Bronchial epithelial cell (primary cell): ENCODE measurements around the gene AGFG1. TPM values are rescaled to one million over a fixed set of nuclear protein-coding genes. Genes with fewer than 3 reads are reported as not detected.

ENCODE experiments used
- DNase-seq: peaks from one replicate; pipeline ENCODE4 v3.0.0-alpha.2; 2010; ENCODE audit warnings: low read depth
- FAIRE-seq: peaks from 2 replicates; lab custom pipeline; 2011; peaks lifted over from hg19 to GRCh38; lab: Jason Lieb, UNC
- H3K27me3 ChIP-seq: 2 replicates; pipeline ENCODE4 v1.5.1; 2011; ENCODE audit warnings: low read length; ENCODE audit not compliant: control insufficient read depth, insufficient read depth
- H3K36me3 ChIP-seq: 2 replicates; pipeline ENCODE4 v1.5.1; 2011; ENCODE audit warnings: low read length; ENCODE audit not compliant: control insufficient read depth, insufficient read depth
- H3K4me3 ChIP-seq: 2 replicates; pipeline ENCODE4 v1.5.1; 2011; ENCODE audit warnings: mild to moderate bottlenecking, low read depth, low read length, control low read depth
- total RNA-seq: library from RNA; depleted of rRNA; stranded (reverse); fragments of >200 nt; gene quantifications from 2 replicates; pipeline ENCODE4 v1.2.1, GENCODE V29; 2014
- TF ChIP-seq, protein P1 (sequence below): IDR thresholded peaks from 2 replicates; pipeline ENCODE4 v1.5.1; 2011; ENCODE audit warnings: mild to moderate bottlenecking, moderate library complexity, low read length, control low read depth, inconsistent platforms; ENCODE audit not compliant: insufficient read depth, severe bottlenecking

Gene AGFG1
- total RNA-seq, 1 donor from 2014 or later = 54.8 TPM

DNA sequence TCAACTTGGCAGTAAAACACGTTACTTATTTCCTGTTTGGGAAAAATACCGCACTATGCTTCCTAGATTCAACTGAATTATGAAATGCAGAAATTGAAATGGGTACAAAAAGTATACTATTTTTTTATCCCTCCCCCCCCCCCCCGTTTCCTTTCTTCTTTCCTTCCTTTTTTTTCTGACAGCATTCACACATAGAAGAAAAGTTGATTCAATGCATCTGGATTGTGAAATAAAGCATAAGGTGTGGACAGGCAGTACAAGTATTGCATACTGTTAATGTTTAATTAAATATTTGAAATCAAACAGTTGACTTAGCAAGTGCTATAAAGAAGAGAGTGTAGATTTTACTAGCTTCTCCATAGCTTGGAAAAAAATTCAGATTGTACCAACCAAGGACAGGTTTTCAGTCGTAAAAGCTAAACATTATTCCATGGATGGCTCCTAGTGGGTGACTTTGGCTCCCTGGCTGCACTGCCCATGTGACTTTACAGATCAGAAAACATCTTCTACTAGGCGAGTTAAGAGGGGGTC is 21.6 kb upstream of the AGFG1 start:
- FAIRE-seq = no peak
- no peaks in the 10 kb centered on the region for H3K27me3 ChIP-seq
- DNase-seq = no peak
- H3K36me3 ChIP-seq = no peaks in the 10 kb centered on the region
- TF ChIP-seq, protein P1, sequence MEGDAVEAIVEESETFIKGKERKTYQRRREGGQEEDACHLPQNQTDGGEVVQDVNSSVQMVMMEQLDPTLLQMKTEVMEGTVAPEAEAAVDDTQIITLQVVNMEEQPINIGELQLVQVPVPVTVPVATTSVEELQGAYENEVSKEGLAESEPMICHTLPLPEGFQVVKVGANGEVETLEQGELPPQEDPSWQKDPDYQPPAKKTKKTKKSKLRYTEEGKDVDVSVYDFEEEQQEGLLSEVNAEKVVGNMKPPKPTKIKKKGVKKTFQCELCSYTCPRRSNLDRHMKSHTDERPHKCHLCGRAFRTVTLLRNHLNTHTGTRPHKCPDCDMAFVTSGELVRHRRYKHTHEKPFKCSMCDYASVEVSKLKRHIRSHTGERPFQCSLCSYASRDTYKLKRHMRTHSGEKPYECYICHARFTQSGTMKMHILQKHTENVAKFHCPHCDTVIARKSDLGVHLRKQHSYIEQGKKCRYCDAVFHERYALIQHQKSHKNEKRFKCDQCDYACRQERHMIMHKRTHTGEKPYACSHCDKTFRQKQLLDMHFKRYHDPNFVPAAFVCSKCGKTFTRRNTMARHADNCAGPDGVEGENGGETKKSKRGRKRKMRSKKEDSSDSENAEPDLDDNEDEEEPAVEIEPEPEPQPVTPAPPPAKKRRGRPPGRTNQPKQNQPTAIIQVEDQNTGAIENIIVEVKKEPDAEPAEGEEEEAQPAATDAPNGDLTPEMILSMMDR = no peak
- no peak overlapping the region for H3K4me3 ChIP-seq

DNA sequence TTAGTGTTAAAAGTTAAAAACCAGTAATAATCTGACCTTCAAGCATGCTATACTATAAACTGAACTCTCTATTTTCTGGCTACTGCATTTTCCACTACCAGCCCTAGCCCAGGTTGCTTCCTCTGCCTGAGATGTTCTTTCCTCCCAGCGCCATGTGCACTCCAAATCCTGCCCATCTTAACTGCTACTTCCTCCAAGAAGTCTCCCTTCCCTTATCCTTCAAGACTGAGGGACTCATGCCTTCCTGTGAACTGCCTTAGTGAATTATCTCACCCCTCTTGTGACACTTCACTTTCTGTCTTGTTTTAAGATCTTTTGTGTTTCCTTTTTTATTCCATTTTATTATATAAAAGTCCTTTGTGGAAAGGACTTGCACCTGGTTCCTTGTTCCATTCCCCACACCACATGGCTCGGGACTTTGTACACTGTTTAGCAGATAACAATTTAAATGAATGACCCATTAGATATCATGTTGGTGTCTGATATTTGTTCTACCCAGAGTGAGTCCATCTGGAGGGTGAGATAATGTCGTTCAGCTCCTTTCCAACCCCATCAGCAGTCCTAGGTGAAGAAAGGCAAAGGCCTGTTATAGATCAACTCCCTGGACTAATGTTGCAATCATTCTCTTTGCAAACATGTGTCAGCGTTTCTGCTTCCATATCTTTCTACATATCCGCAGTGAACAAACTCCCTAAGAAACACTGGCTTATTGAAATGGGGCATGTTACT is 20.9 kb upstream of the AGFG1 start:
- H3K27me3 ChIP-seq = no peaks in the 10 kb centered on the region
- H3K4me3 ChIP-seq = no peak overlapping the region
- FAIRE-seq (no peak), DNase-seq (no peak)
- H3K36me3 ChIP-seq = no peaks in the 10 kb centered on the region
- TF ChIP-seq, protein P1 = no peak

DNA sequence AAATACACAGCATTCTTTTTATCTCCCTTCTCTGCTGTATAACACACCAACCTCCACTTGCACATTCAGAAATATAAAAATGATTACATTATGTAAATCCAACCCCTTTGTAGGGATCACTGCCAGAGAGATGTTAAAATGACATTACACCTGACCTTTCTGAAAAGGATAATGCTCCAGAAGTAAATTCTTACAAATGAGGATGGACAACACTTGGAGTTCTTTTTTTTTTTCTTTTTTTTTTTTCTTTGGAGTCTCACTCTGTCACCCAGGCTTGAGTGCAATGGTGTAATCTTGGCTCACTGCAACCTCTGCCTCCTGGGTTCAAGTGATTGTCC is 20.3 kb upstream of the AGFG1 start:
- FAIRE-seq (no peak), DNase-seq (no peak)
- TF ChIP-seq, protein P1 = no peak
- Histone ChIP-seq H3K27me3 (no peaks in the 10 kb centered on the region), H3K4me3 (no peak overlapping the region), H3K36me3 (no peaks in the 10 kb centered on the region)

DNA sequence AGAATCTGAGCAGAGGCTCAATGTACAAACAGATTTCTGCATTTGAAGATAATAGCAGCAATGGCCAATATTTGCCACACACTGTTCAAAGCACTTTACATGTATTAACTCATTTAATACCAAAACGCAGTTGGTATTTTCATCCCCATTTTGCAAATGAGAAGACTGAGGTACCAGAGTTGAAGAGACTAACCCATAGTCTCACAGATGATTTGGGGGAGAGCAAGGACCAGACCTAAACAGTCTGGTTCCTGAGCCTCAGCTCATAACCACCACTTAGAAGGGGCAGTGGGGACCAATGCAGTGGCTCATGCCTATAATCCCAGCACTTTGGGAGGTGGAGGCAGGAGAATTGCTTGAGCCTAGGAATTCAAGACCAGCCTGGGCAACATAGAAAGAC is 18.1 kb upstream of the AGFG1 start:
- DNase-seq = no peak
- TF ChIP-seq, protein P1 = no peak
- Histone ChIP-seq H3K36me3 (no peaks in the 10 kb centered on the region), H3K27me3 (no peaks in the 10 kb centered on the region), H3K4me3 (no peak overlapping the region)
- no peak for FAIRE-seq

DNA sequence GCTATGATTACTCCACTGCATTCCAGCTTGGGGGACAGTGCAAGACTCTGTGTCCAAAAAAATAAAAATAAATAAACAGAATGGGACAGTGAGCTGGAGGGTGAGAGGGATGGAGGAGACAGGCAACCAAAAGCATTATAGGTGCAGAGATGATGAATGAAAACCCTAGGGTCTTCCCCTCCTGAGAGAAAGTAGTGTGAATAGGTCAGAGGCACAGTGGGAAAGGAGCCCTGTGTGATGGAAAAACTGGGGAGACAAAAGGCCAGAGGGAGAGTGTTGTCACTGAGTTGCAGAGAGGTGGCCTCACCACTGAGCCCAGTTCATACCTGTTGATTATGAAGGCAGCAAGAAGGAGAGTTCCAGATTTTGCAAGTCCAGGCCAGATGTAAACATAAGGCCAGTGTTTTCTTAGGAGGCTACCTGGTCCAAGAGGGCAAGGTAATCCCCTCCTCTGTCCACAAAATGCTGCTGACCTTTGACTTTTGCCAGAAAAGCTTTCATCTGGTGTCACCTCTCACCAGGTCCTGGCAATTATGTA is 17.6 kb upstream of the AGFG1 start:
- DNase-seq (no peak), FAIRE-seq (no peak)
- no peak overlapping the region for H3K4me3 ChIP-seq

More for the DNA sequence above, 17.6 kb upstream of the AGFG1 start:
- Histone ChIP-seq H3K27me3 (no peaks in the 10 kb centered on the region), H3K36me3 (no peaks in the 10 kb centered on the region)
- TF ChIP-seq, protein P1 = no peak
